GM12878 (cell line): ENCODE measurements around the gene TAS2R39. TPM values are rescaled to one million over a fixed set of nuclear protein-coding genes. Genes with fewer than 3 reads are reported as not detected.

ENCODE experiments used
- ATAC-seq: fragments of 200-7000 bp; cut with Tn5 transposase; 3 replicates; pipeline ENCODE4 v1.9.1; 2020; ENCODE audit warnings: mild to moderate bottlenecking, moderate library complexity
- Bru-seq: library from RNA; stranded (reverse); fragments of 400-500 nt; gene quantifications from one replicate; lab custom pipeline; 2021; lab: Mats Ljungman, UMichigan
- BruChase-seq, 2 experiments: library from RNA; stranded (reverse); fragments of 400-500 nt; gene quantifications; one replicate each; lab custom pipeline; 2021; lab: Mats Ljungman, UMichigan
- BruUV-seq: library from RNA; stranded (reverse); fragments of 400-500 nt; replicated peaks from 2 replicates; lab custom pipeline; 2021; lab: Mats Ljungman, UMichigan
- CTCF ChIA-PET: fragments of 300-600 bp; sonication (Branson Sonifier 250); formaldehyde crosslinking; extraction: SDS; loops from one replicate; lab custom pipeline; 2021; ENCODE audit warnings: inconsistent platforms; lab: Yijun Ruan, JAX
- POLR2A ChIA-PET: fragments of 350-600 bp; formaldehyde crosslinking; extraction: SDS; loops from one replicate; lab custom pipeline; 2021; ENCODE audit warnings: inconsistent platforms; lab: Charles Lee
- RAD21 ChIA-PET: fragments of 300-600 bp; sonication (Branson Sonifier 250); formaldehyde crosslinking; loops from one replicate; lab custom pipeline; 2023; ENCODE audit warnings: antibody characterized with exemption; ENCODE audit not compliant: unreplicated experiment; lab: Charles Lee
- SMC1A ChIA-PET: fragments of 300-600 bp; sonication (Branson Sonifier 250); formaldehyde crosslinking; loops from one replicate; lab custom pipeline; 2023; ENCODE audit not compliant: unreplicated experiment, uncharacterized antibody; lab: Charles Lee
- DNase-seq: peaks from one replicate; pipeline ENCODE4 v3.0.0-alpha.2; 2011; ENCODE audit warnings: low read depth, low spot score
- FAIRE-seq: peaks from 3 replicates; lab custom pipeline; 2011; peaks lifted over from hg19 to GRCh38; lab: Jason Lieb, UNC
- H2AFZ ChIP-seq: 2 replicates; pipeline ENCODE4 v1.6.0; 2011; ENCODE audit warnings: low read depth, low read length, control low read depth; ENCODE audit not compliant: control insufficient read depth
- H3K27ac ChIP-seq: 2 replicates; pipeline ENCODE4 v1.5.1; 2011; ENCODE audit warnings: control low read depth; ENCODE audit not compliant: control insufficient read depth, insufficient read depth
- H3K27me3 ChIP-seq, 2 experiments: replicated peaks in 1 of 2; 2 replicates each; pipeline versions ENCODE4 v1.6.0 to v1.6.1; 2011; ENCODE audit warnings: low read length in 1 of 2; ENCODE audit not compliant: control insufficient read depth in 2 of 2, insufficient read depth in 2 of 2
- H3K36me3 ChIP-seq, 2 experiments: 2 replicates each; pipeline ENCODE4 v1.5.1; 2011; ENCODE audit warnings: low read length in 1 of 2; ENCODE audit not compliant: control insufficient read depth in 2 of 2, insufficient read depth in 2 of 2
- H3K4me1 ChIP-seq: 2 replicates; pipeline ENCODE4 v1.6.1; 2011; ENCODE audit warnings: mild to moderate bottlenecking, low read length, moderate library complexity, mixed read lengths; ENCODE audit not compliant: control insufficient read depth, insufficient read depth
- H3K4me2 ChIP-seq: 2 replicates; pipeline ENCODE4 v1.6.0; 2011; ENCODE audit warnings: control low read depth; ENCODE audit not compliant: control insufficient read depth, insufficient read depth
- H3K4me3 ChIP-seq: fragments of 200-600 bp; sonication (generic); 2 replicates; pipeline ENCODE4 v1.5.1; 2016
- H3K79me2 ChIP-seq: 2 replicates; pipeline ENCODE4 v1.6.0; 2011; ENCODE audit warnings: low read length; ENCODE audit not compliant: control insufficient read depth, insufficient read depth
- H3K9ac ChIP-seq: 2 replicates; pipeline ENCODE4 v1.8.0; 2011; ENCODE audit warnings: low read length, control low read depth, mixed read lengths; ENCODE audit not compliant: control insufficient read depth, insufficient read depth
- H3K9me3 ChIP-seq: replicated peaks from 3 replicates; pipeline ENCODE4 v1.5.1; 2011; ENCODE audit warnings: mild to moderate bottlenecking, low read length; ENCODE audit not compliant: control insufficient read depth, insufficient read depth
- H4K20me1 ChIP-seq: 2 replicates; pipeline ENCODE4 v1.6.0; 2011; ENCODE audit not compliant: control insufficient read depth, insufficient read depth
- ATF7 ChIP-seq: fragments of 450-650 bp; IDR thresholded peaks from 2 replicates; pipeline ENCODE4 v1.6.1; 2016; ENCODE audit warnings: low read depth, mild to moderate bottlenecking
- CBX3 ChIP-seq: fragments of 200-600 bp; sonication (generic); IDR thresholded peaks from 2 replicates; pipeline ENCODE4 v1.6.1; 2016; ENCODE audit warnings: low read depth, borderline replicate concordance
- DPF2 ChIP-seq: fragments of 450-650 bp; IDR thresholded peaks from 2 replicates; pipeline ENCODE4 v1.6.1; 2017; ENCODE audit warnings: mild to moderate bottlenecking
- ESRRA ChIP-seq: IDR thresholded peaks from 2 replicates; pipeline ENCODE4 v1.6.1; 2012; ENCODE audit warnings: mild to moderate bottlenecking, low read length, improper control_type of control experiment
- FOXK2 ChIP-seq: fragments of 450-650 bp; IDR thresholded peaks from 2 replicates; pipeline ENCODE4 v1.6.1; 2017; ENCODE audit warnings: mild to moderate bottlenecking, moderate library complexity
- KDM1A ChIP-seq: fragments of 200-600 bp; sonication (generic); IDR thresholded peaks from 2 replicates; pipeline ENCODE4 v1.6.1; 2016; ENCODE audit warnings: borderline replicate concordance
- MAX ChIP-seq: IDR thresholded peaks from 2 replicates; pipeline ENCODE4 v1.6.1; 2012; ENCODE audit warnings: low read depth, low read length, improper control_type of control experiment
- NBN ChIP-seq: fragments of 450-650 bp; IDR thresholded peaks from 2 replicates; pipeline ENCODE4 v1.6.1; 2016
- NRF1 ChIP-seq: conservative IDR thresholded peaks from 2 replicates; pipeline ENCODE4 v1.6.1; 2011; ENCODE audit warnings: mild to moderate bottlenecking, low read depth, low read length, improper control_type of control experiment
- REST ChIP-seq: IDR thresholded peaks from 2 replicates; pipeline ENCODE4 v1.6.1; 2012; ENCODE audit warnings: mild to moderate bottlenecking, low read depth, low read length
- RFX5 ChIP-seq: IDR thresholded peaks from 2 replicates; pipeline ENCODE4 v1.6.1; 2011; ENCODE audit warnings: low read depth, low read length, improper control_type of control experiment
- SMAD5 ChIP-seq: IDR thresholded peaks from 2 replicates; pipeline ENCODE4 v1.6.1; 2016; ENCODE audit warnings: antibody characterized with exemption, low read depth
- TARDBP ChIP-seq: IDR thresholded peaks from 2 replicates; pipeline ENCODE4 v1.6.1; 2016; ENCODE audit warnings: borderline replicate concordance
- TBL1XR1 ChIP-seq: IDR thresholded peaks from 2 replicates; pipeline ENCODE4 v1.6.1; 2012; ENCODE audit warnings: low read depth, low read length, improper control_type of control experiment
- YY1 ChIP-seq: IDR thresholded peaks from 2 replicates; pipeline ENCODE4 v1.6.1; 2011; ENCODE audit warnings: low read depth, mild to moderate bottlenecking, low read length
- WGBS: methylation state at CpG from one replicate; pipeline ENCODE4 v1.1.6; 2016; ENCODE audit warnings: low lambda C conversion rate; ENCODE audit not compliant: insufficient replicate concordance, insufficient coverage; ENCODE audit errors: missing lambda C conversion rate; 5-methylcytosine and 5-hydroxymethylcytosine counted together
- in situ Hi-C: fragments of 300-500 bp; cut with MboI; formaldehyde crosslinking; loops from 9 replicates; pipeline ENCODE4 v1.14.3; 2018; ENCODE audit warnings: mixed read lengths
- intact Hi-C: fragments of 100-400 bp; cut with micrococcal nuclease; formaldehyde crosslinking; loops from one replicate; pipeline ENCODE4 v1.14.2; 2022; ENCODE audit not compliant: unreplicated experiment
- long read RNA-seq, 2 experiments: library from polyadenylated mRNA; unstranded; transcript quantifications; one replicate each; pipeline ENCODE4 v2.0.0, GENCODE V29; 2019 to 2020
- polyA minus RNA-seq, 3 experiments: library from RNA; depleted of rRNA, polyadenylated mRNA; stranded (reverse); fragments of >200 nt; gene quantifications; 2 replicates each; pipeline ENCODE4 v1.2.3, GENCODE V29; 2011
- polyA plus RNA-seq, 11 experiments: library from polyadenylated mRNA; depleted of rRNA in 4 of 11; unstranded in 6 of 11; stranded (reverse) in 5 of 11; fragments of >200 nt; fragmentation: Nextera tagmentation in 4 of 11; fragmentation: Illumina TruSeq in 1 of 11; extraction: Ambion mirVana in 4 of 11; extraction: Trizol in 1 of 11; gene quantifications; 1 replicate in 1 of 11; 2 replicates in 10 of 11; pipeline versions ENCODE4 v1.2.1 to v1.2.3, GENCODE V29; 2011 to 2016; ENCODE audit warnings: inconsistent platforms in 2 of 11, missing spikeins in 2 of 11, low read depth in 1 of 11
- total RNA-seq, 4 experiments: library from RNA; depleted of rRNA in 3 of 4; stranded (reverse); fragments of >200 nt in 3 of 4; fragmentation: Illumina TruSeq in 1 of 4; extraction: Trizol in 1 of 4; gene quantifications; 2 replicates each; pipeline versions ENCODE4 v1.2.1 to v1.2.3, GENCODE V29; 2013 to 2021
- TF ChIP-seq, protein P1 (sequence below): fragments of 450-650 bp; IDR thresholded peaks from 2 replicates; pipeline ENCODE4 v1.6.1; 2018; ENCODE audit warnings: mild to moderate bottlenecking, low read depth, moderate library complexity; ENCODE audit not compliant: partially characterized antibody

TAS2R39 gene
- total RNA-seq (2013; cell fraction: nucleolus; rRNA removed) = not detected in 2 replicates
- total RNA-seq (2014; rRNA removed) (0.22 TPM in 1 of 2 replicates, not detected in the other), total RNA-seq (2014; rRNA removed; fragmentation: Illumina TruSeq; extraction: Trizol) (not detected in 2 replicates), total RNA-seq (2021) (not detected in 2 replicates), polyA plus RNA-seq (2011; rRNA removed) (not detected in 2 replicates), polyA plus RNA-seq (2014; fragmentation: Illumina TruSeq; extraction: Trizol) (not detected in 2 replicates), polyA plus RNA-seq (2014; fragmentation: Nextera tagmentation; extraction: Ambion mirVana) (not detected), polyA plus RNA-seq (2014; rRNA removed) (not detected in 2 replicates), polyA plus RNA-seq (2016; fragmentation: Nextera tagmentation; extraction: Ambion mirVana) (not detected), polyA minus RNA-seq (2011; rRNA and poly(A)+ RNA removed) (not detected in 2 replicates), Bru-seq, nascent RNA (not detected), BruChase-seq, experiment 1, labeled RNA remaining after a 6-hour chase (not detected), BruChase-seq, experiment 2, labeled RNA remaining after a 2-hour chase (not detected)
- not detected for polyA plus RNA-seq (2011; ENCODE audit: low read depth)
- not detected in 2 replicates for polyA plus RNA-seq (2011; cell fraction: cytosol; rRNA removed)
- polyA plus RNA-seq (2011; cell fraction: nucleus; rRNA removed) = not detected in 2 replicates
- not detected in 2 replicates for polyA plus RNA-seq (2012)
- not detected in 2 replicates for polyA minus RNA-seq (2011; cell fraction: cytosol; rRNA and poly(A)+ RNA removed)
- polyA minus RNA-seq (2011; cell fraction: nucleus; rRNA and poly(A)+ RNA removed) = not detected in 2 replicates
- long read RNA-seq, experiment 1 = 0 reads
- long read RNA-seq, experiment 2 = 0 reads

- H3K9me3 ChIP-seq = no peaks in the 10 kb centered on the region
- no peaks in the 10 kb centered on the region for H3K79me2 ChIP-seq
- H3K4me3 ChIP-seq = no peak within 1 kb of the TSS
- H3K4me1 ChIP-seq = no peaks in the 10 kb centered on the region
- no peak for DNase-seq
- no peak within 1 kb of the TSS for H3K4me2 ChIP-seq
- no peak within 1 kb of the TSS for H2AFZ ChIP-seq
- in situ Hi-C loops (no loop called here), intact Hi-C loops (no loop called here)
- RAD21 ChIA-PET = no interaction called here
- 2% methylated on average over 3 of the region's 3 CpGs for WGBS
- BruUV-seq = no TSS peak
- H3K36me3 ChIP-seq = no peaks in the 10 kb centered on the region
- CTCF ChIA-PET = interaction anchor here (1.1 kb wide), 1 partner anchor 32 kb away, joined by 4 read pairs; no protein-coding TSS in a partner anchor
- no peaks in the 10 kb centered on the region for H4K20me1 ChIP-seq
- H3K9ac ChIP-seq = no peak within 1 kb of the TSS
- SMC1A ChIA-PET = no interaction called here
- no peak for FAIRE-seq
- H3K27ac ChIP-seq = no peak within 1 kb of the TSS
- POLR2A ChIA-PET = no interaction called here
- no peaks in the 10 kb centered on the region for H3K27me3 ChIP-seq
- ATAC-seq = no peak
- TF ChIP-seq MAX = no peak
- no peak for TF ChIP-seq DPF2
- no peak for TF ChIP-seq REST
- no peak for TF ChIP-seq NRF1
- TF ChIP-seq, protein P1, sequence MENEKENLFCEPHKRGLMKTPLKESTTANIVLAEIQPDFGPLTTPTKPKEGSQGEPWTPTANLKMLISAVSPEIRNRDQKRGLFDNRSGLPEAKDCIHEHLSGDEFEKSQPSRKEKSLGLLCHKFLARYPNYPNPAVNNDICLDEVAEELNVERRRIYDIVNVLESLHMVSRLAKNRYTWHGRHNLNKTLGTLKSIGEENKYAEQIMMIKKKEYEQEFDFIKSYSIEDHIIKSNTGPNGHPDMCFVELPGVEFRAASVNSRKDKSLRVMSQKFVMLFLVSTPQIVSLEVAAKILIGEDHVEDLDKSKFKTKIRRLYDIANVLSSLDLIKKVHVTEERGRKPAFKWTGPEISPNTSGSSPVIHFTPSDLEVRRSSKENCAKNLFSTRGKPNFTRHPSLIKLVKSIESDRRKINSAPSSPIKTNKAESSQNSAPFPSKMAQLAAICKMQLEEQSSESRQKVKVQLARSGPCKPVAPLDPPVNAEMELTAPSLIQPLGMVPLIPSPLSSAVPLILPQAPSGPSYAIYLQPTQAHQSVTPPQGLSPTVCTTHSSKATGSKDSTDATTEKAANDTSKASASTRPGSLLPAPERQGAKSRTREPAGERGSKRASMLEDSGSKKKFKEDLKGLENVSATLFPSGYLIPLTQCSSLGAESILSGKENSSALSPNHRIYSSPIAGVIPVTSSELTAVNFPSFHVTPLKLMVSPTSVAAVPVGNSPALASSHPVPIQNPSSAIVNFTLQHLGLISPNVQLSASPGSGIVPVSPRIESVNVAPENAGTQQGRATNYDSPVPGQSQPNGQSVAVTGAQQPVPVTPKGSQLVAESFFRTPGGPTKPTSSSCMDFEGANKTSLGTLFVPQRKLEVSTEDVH = no peak
- TF ChIP-seq SMAD5 = no peak
- no peak for TF ChIP-seq KDM1A
- TF ChIP-seq RFX5 = no peak
- TF ChIP-seq ESRRA = no peak
- TF ChIP-seq TARDBP = no peak
- TF ChIP-seq ATF7 = no peak
- TF ChIP-seq YY1 = no peak
- no peak for TF ChIP-seq NBN
- TF ChIP-seq TBL1XR1 = no peak
- no peak for TF ChIP-seq FOXK2
- no peak for TF ChIP-seq CBX3
These were observed at the start of gene TAS2R39 for GRCh38 chr7:143183024-143183423. Gene TAS2R39, plus strand, starts transcription at chr7:143183419. Its CDS starts 0 bp downstream, at chr7:143183419.
